CD14-positive monocyte (primary cell): ENCODE data around the gene TTC23. TPM values are rescaled to one million over a fixed set of nuclear protein-coding genes. Genes with fewer than 3 reads are reported as not detected.

ENCODE experiments used
- DNase-seq, 3 donors: peaks; one replicate each; pipeline ENCODE4 v3.0.0-alpha.2; 2011 to 2022
- H2AFZ ChIP-seq: 2 replicates; pipeline ENCODE4 v1.6.0; 2012; ENCODE audit warnings: mild to moderate bottlenecking, low read depth, low read length, inconsistent platforms; ENCODE audit not compliant: insufficient read depth, poor library complexity, severe bottlenecking
- H3K27ac ChIP-seq, 2 donors: 1 replicate in 1 of 2; 2 replicates in 1 of 2; pipeline ENCODE4 v1.5.1; 2012 to 2013; ENCODE audit warnings: low read length in 2 of 2, control low read depth in 1 of 2, inconsistent platforms in 1 of 2, low read depth in 1 of 2, mild to moderate bottlenecking in 1 of 2
- H3K27me3 ChIP-seq, 2 donors: one replicate each; pipeline versions ENCODE4 v1.6.0 to v1.6.1; 2011 to 2013; ENCODE audit warnings: low read length in 2 of 2; ENCODE audit not compliant: control insufficient read depth in 2 of 2, insufficient read depth in 2 of 2
- H3K36me3 ChIP-seq, 2 donors: replicated peaks in 1 of 2; 1 replicate in 1 of 2; 2 replicates in 1 of 2; pipeline versions ENCODE4 v1.5.1 to v1.6.1; 2012 to 2013; ENCODE audit warnings: low read length in 2 of 2, control low read depth in 1 of 2, inconsistent platforms in 1 of 2, mild to moderate bottlenecking in 1 of 2; ENCODE audit not compliant: insufficient read depth in 2 of 2, control insufficient read depth in 1 of 2
- H3K4me1 ChIP-seq, 2 donors: 1 replicate in 1 of 2; 2 replicates in 1 of 2; pipeline versions ENCODE4 v1.5.1 to v1.6.1; 2012 to 2013; ENCODE audit warnings: low read length in 2 of 2, control low read depth in 1 of 2, inconsistent platforms in 1 of 2, mild to moderate bottlenecking in 1 of 2, moderate library complexity in 1 of 2; ENCODE audit not compliant: insufficient read depth in 2 of 2, control insufficient read depth in 1 of 2
- H3K4me2 ChIP-seq: replicated peaks from 2 replicates; pipeline ENCODE3; 2012; ENCODE audit warnings: low read length, moderate library complexity, mild to moderate bottlenecking; ENCODE audit not compliant: poor library complexity, severe bottlenecking; ENCODE audit errors: extremely low read depth
- H3K4me3 ChIP-seq, 3 experiments: fragments of 200-600 bp in 1 of 3; sonication (generic) in 1 of 3; replicated peaks in 1 of 3; 1 replicate in 2 of 3; 2 replicates in 1 of 3; pipeline ENCODE4 v1.5.1; 2011 to 2013; ENCODE audit warnings: low read length in 3 of 3, mild to moderate bottlenecking in 3 of 3, control low read depth in 2 of 3, low read depth in 2 of 3, inconsistent platforms in 1 of 3, moderate library complexity in 1 of 3
- H3K79me2 ChIP-seq: 2 replicates; pipeline ENCODE4 v1.6.0; 2012; ENCODE audit warnings: mild to moderate bottlenecking, control low read depth, inconsistent platforms, low read length, moderate library complexity; ENCODE audit not compliant: insufficient read depth
- H3K9ac ChIP-seq: 2 replicates; pipeline ENCODE4 v1.6.0; 2017; ENCODE audit warnings: low read length, mild to moderate bottlenecking; ENCODE audit not compliant: insufficient read depth, poor library complexity, severe bottlenecking
- H3K9me3 ChIP-seq, 2 donors: replicated peaks in 1 of 2; 1 replicate in 1 of 2; 2 replicates in 1 of 2; pipeline versions ENCODE4 v1.5.1 to v1.6.1; 2012 to 2013; ENCODE audit warnings: low read length in 2 of 2, control low read depth in 1 of 2; ENCODE audit not compliant: control insufficient read depth in 1 of 2, insufficient read depth in 1 of 2
- H4K20me1 ChIP-seq: 2 replicates; pipeline ENCODE4 v1.6.0; 2012; ENCODE audit warnings: mild to moderate bottlenecking, low read length, control low read depth, moderate library complexity; ENCODE audit not compliant: insufficient read depth
- H3K27ac Mint-ChIP-seq, 7 donors: one replicate each; pipeline ENCODE4 v1.8.0; 2020; ENCODE audit warnings: mild to moderate bottlenecking in 7 of 7, mixed read lengths in 7 of 7, moderate library complexity in 6 of 7, inconsistent platforms in 2 of 7
- H3K27me3 Mint-ChIP-seq, 3 donors: one replicate each; pipeline ENCODE4 v1.8.0; 2021 to 2022; ENCODE audit warnings: low read depth in 3 of 3, mild to moderate bottlenecking in 3 of 3, mixed read lengths in 3 of 3, moderate library complexity in 3 of 3, inconsistent platforms in 1 of 3
- H3K36me3 Mint-ChIP-seq, 2 donors: one replicate each; pipeline ENCODE4 v1.8.0; 2020; ENCODE audit warnings: mixed read lengths in 2 of 2, inconsistent platforms in 1 of 2, mild to moderate bottlenecking in 1 of 2
- H3K4me1 Mint-ChIP-seq: one replicate; pipeline ENCODE4 v1.8.0; 2020; ENCODE audit warnings: mild to moderate bottlenecking, mixed read lengths
- H3K4me3 Mint-ChIP-seq, 2 donors: one replicate each; pipeline ENCODE4 v1.8.0; 2020; ENCODE audit warnings: mild to moderate bottlenecking in 2 of 2, mixed read lengths in 2 of 2, moderate library complexity in 1 of 2
- H3K9me3 Mint-ChIP-seq, 7 donors: one replicate each; pipeline ENCODE4 v1.8.0; 2020 to 2022; ENCODE audit warnings: mixed read lengths in 7 of 7, mild to moderate bottlenecking in 6 of 7, moderate library complexity in 6 of 7, inconsistent platforms in 2 of 7
- CTCF ChIP-seq: fragments of 200-600 bp; IDR thresholded peaks from one replicate; pipeline ENCODE4 v1.8.0; 2022; ENCODE audit warnings: antibody characterized with exemption, mild to moderate bottlenecking
- WGBS: methylation state at CpG from one replicate; pipeline ENCODE4 v1.1.5; 2013; ENCODE audit warnings: missing lambda C conversion rate; ENCODE audit not compliant: insufficient coverage; 5-methylcytosine and 5-hydroxymethylcytosine counted together
- intact Hi-C, 2 donors: fragments of 100-400 bp; cut with micrococcal nuclease; formaldehyde crosslinking; loops; one replicate each; pipeline versions ENCODE4 v1.15.0 to v1.15.1; 2023
- polyA plus RNA-seq, 3 donors: library from polyadenylated mRNA; depleted of rRNA in 1 of 3; unstranded in 2 of 3; stranded (reverse) in 1 of 3; fragments of 300-500 nt in 2 of 3; fragments of >200 nt in 1 of 3; fragmentation: Illumina TruSeq in 2 of 3; gene quantifications; 1 replicate in 2 of 3; 2 replicates in 1 of 3; pipeline ENCODE4 v1.2.3, GENCODE V29; 2012 to 2021

Gene TTC23
- polyA plus RNA-seq, 3 donors: 0.51 to 0.55 TPM; not detected in 1

DNA sequence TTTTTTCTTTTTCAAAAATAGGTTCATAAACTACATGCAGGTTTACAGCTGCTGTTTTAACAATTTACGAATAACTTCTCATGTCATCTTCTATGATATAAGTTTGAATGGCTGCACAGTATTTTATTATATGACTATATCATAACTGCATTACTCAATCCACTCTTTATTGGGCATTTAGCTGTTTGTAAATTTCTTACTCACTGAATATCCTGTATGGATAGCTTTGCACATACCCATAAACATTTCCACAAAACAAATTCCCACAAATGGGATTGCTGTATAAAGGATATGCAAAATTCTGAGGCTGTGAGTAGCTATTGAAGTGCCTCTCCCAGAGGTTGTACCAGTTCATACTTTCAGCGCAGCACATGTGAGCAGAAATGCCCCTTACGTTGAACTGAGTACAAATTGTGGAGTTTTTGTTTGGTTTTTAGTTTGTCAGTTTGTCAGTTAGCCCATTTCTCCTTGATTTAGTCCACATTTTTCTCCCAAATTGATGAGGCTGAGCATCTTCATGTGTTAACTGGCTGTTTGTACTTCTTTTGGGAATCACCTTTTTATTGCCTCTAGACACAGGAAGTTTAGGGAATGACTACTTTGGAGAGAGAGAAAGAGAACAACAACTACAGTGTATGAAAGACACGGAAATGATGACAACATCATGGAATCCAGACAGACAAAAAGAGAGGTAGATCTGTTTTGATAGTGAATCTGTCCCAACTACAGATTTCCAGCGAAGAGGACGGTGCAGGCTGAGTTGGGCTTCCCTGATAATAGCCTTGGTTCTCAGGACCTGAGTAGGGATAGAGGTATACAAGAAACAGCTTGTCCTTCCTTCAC, 24.8 kb downstream of the TTC23 start:
- peaks cover 0 to 5% of the 10 kb centered on the region in 2 donors for H3K36me3 ChIP-seq
- H3K4me3 ChIP-seq: no peak overlapping the region
- TF ChIP-seq CTCF: no peak
- intact Hi-C loops: no loop called here
- no peak overlapping the region for H3K27ac ChIP-seq
- no peak overlapping the region for H3K4me2 ChIP-seq
- H3K4me3 Mint-ChIP-seq: no peak overlapping the region
- no peaks in the 10 kb centered on the region for H3K79me2 ChIP-seq
- no peak overlapping the region for H2AFZ ChIP-seq
- H3K27ac Mint-ChIP-seq: no peak overlapping the region
- H3K4me1 Mint-ChIP-seq: no peaks in the 10 kb centered on the region
- peaks cover 5 to 8% of the 10 kb centered on the region in 2 donors for H3K36me3 Mint-ChIP-seq
- no peaks in the 10 kb centered on the region for H3K4me1 ChIP-seq
- peaks cover 0 to 5% (median 0%) of the 10 kb centered on the region in 3 donors for H3K27me3 Mint-ChIP-seq
- H3K9me3 Mint-ChIP-seq: no peaks in the 10 kb centered on the region
- DNase-seq: no peak
- H3K9ac ChIP-seq: no peak overlapping the region
- WGBS: 100% methylated on average over 1 of the region's 6 CpGs
- H3K27me3 ChIP-seq: no peaks in the 10 kb centered on the region
- no peaks in the 10 kb centered on the region for H3K9me3 ChIP-seq
- H4K20me1 ChIP-seq: no peaks in the 10 kb centered on the region

DNA sequence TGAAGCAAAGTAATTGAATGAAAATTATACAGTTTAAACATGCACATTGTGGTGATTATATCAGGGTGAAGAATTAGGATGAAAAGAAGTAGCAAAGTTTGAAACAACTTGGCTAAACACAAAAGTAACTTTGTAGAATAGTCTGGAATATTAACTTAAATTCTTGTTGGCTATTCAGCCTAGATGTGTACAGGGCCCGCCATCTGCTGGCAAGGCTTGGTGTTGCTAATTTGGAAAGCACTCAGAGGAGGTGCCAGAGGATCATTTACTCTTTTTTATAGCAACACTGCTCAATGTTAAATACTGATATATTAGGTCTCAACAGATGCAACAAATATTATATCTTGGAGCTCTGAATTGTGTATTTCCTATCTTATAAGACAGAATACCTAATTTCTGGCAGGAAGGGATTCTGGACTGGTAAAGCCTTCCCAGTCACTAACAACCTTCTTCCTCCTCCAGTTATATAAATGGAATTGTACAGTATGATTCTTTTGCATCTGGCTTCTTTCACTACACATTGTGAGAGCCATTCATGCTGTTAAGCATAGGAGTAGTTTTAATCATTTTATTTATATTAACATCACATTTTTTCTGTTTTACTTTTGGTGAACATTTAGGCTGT, 36.1 kb downstream of the TTC23 start:
- Mint-ChIP-seq H3K27ac (no peak overlapping the region), H3K9me3 (no peaks in the 10 kb centered on the region), H3K27me3 (peaks cover 0 to 2% (median 1%) of the 10 kb centered on the region in 3 donors), H3K4me3 (no peak overlapping the region), H3K4me1 (no peaks in the 10 kb centered on the region), H3K36me3 (peaks cover 0 to 7% of the 10 kb centered on the region in 2 donors)
- Histone ChIP-seq H3K36me3 (peaks cover 0 to under 1% of the 10 kb centered on the region in 2 donors), H4K20me1 (no peaks in the 10 kb centered on the region), H3K9me3 (no peaks in the 10 kb centered on the region), H3K27me3 (no peaks in the 10 kb centered on the region), H3K4me2 (no peak overlapping the region), H3K4me1 (no peaks in the 10 kb centered on the region), H3K79me2 (no peaks in the 10 kb centered on the region), H3K4me3 (no peak overlapping the region), H3K27ac (no peak overlapping the region), H2AFZ (no peak overlapping the region), H3K9ac (no peak overlapping the region)
- intact Hi-C loops: loop anchor here (5.0 kb wide), 1 partner anchor 111 kb away; no protein-coding TSS in a partner anchor
- WGBS: no CpG with 5 or more reads among the region's 1 CpG
- DNase-seq: peak; percentile 3 to 37 (median 27)
- peak; percentile 90 for TF ChIP-seq CTCF
